Endothelial cell (in vitro differentiated cells): ENCODE results near the gene ABLIM2. TPM values are rescaled to one million over a fixed set of nuclear protein-coding genes. Genes with fewer than 3 reads are reported as not detected.

Experiments used
- DNase-seq: peaks from one replicate; pipeline ENCODE4 v3.0.0; 2021; ENCODE audit warnings: low spot score
- H3K27ac Mint-ChIP-seq: one replicate; pipeline ENCODE4 v1.8.0; 2021; ENCODE audit warnings: mixed read lengths, inconsistent platforms; ENCODE audit not compliant: unreplicated experiment
- H3K27me3 Mint-ChIP-seq: one replicate; pipeline ENCODE4 v1.8.0; 2021; ENCODE audit warnings: mild to moderate bottlenecking, moderate library complexity, mixed read lengths, inconsistent platforms; ENCODE audit not compliant: unreplicated experiment
- H3K36me3 Mint-ChIP-seq: one replicate; pipeline ENCODE4 v1.8.0; 2021; ENCODE audit warnings: mild to moderate bottlenecking, low read depth, mixed read lengths, inconsistent platforms; ENCODE audit not compliant: unreplicated experiment
- H3K4me1 Mint-ChIP-seq: one replicate; pipeline ENCODE4 v1.8.0; 2021; ENCODE audit warnings: mild to moderate bottlenecking, mixed read lengths, inconsistent platforms; ENCODE audit not compliant: unreplicated experiment
- H3K4me3 Mint-ChIP-seq: one replicate; pipeline ENCODE4 v1.8.0; 2021; ENCODE audit warnings: mild to moderate bottlenecking, mixed read lengths, inconsistent platforms; ENCODE audit not compliant: unreplicated experiment
- H3K9me3 Mint-ChIP-seq: one replicate; pipeline ENCODE4 v1.8.0; 2021; ENCODE audit warnings: mixed read lengths, inconsistent platforms; ENCODE audit not compliant: unreplicated experiment
- total RNA-seq: library from RNA; stranded (reverse); fragmentation: NEBNext Ultra II Directional; extraction: Animal tissue kit (Norgen Biotek cat#: 25700); gene quantifications from one replicate; pipeline ENCODE4 v1.2.1, GENCODE V29; 2021; ENCODE audit not compliant: unreplicated experiment
- TF ChIP-seq, protein P1 (sequence below): fragments of 200-600 bp; sonication (generic); IDR thresholded peaks from one replicate; pipeline ENCODE4 v1.5.0; 2021; ENCODE audit warnings: antibody characterized with exemption; ENCODE audit not compliant: unreplicated experiment

The ABLIM2 gene
- total RNA-seq, 1 donor from 2014 or later = 0.74 TPM

DNA sequence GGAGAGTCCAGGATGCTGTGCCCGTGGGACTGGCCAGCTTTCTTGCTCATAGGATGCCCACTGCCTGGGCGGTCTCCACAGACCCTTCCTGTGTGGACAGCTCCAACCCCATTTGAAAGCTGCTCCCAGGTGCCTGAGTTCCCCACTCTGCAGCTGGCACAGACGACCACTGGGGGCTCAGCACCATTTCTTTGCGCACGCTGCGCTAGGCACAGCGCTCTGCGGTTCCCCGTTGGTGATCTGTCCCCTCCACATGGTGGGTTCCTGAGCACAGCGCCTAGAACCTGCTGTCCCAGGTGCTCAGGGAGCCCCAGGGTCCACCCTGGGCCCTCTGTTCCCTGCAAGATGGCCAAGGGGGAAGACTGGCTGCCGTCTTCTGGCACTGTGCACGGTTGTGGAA, 173.5 kb downstream of the ABLIM2 start:
- H3K4me3 Mint-ChIP-seq = no peak overlapping the region
- no peak overlapping the region for H3K27ac Mint-ChIP-seq
- DNase-seq = no peak
- peaks cover 8% of the 10 kb centered on the region for H3K27me3 Mint-ChIP-seq
- TF ChIP-seq, protein P1, sequence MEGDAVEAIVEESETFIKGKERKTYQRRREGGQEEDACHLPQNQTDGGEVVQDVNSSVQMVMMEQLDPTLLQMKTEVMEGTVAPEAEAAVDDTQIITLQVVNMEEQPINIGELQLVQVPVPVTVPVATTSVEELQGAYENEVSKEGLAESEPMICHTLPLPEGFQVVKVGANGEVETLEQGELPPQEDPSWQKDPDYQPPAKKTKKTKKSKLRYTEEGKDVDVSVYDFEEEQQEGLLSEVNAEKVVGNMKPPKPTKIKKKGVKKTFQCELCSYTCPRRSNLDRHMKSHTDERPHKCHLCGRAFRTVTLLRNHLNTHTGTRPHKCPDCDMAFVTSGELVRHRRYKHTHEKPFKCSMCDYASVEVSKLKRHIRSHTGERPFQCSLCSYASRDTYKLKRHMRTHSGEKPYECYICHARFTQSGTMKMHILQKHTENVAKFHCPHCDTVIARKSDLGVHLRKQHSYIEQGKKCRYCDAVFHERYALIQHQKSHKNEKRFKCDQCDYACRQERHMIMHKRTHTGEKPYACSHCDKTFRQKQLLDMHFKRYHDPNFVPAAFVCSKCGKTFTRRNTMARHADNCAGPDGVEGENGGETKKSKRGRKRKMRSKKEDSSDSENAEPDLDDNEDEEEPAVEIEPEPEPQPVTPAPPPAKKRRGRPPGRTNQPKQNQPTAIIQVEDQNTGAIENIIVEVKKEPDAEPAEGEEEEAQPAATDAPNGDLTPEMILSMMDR = no peak
- no peaks in the 10 kb centered on the region for H3K36me3 Mint-ChIP-seq
- peaks cover 13% of the 10 kb centered on the region for H3K4me1 Mint-ChIP-seq
- no peaks in the 10 kb centered on the region for H3K9me3 Mint-ChIP-seq

DNA sequence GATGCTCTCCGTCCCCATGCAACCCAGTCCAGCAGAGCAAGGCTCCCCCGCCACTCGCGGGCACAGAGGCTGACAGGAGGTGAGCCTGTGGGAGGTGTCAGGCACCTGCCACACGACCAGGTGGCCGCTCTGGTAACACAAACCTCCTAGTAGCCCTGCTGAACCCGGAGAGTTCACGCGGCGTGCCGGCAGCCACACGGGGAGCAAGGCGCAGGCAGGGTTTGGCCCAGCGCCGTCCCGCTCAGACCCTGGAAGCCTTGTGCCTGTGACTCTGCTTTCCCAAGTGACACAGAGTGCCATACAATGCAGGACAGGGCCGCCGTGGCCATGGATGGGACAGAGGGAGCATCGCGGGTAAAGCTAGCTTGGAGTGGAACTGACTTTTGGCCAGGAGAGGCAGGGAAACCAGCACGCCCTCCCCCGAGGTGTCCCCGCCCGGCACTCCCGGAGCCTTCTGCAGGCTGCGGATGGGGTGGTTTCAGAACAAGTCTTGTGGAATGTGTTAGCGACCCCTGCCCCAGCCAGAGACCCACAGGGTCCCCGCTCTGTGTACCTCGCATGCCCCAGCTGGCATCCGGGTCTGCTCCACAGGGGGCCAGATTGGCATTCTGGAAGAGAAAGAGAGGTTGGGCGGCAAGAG, 174.2 kb downstream of the ABLIM2 start:
- Mint-ChIP-seq H3K27me3 (peaks cover 8% of the 10 kb centered on the region), H3K27ac (no peak overlapping the region), H3K4me1 (peaks cover 13% of the 10 kb centered on the region), H3K36me3 (no peaks in the 10 kb centered on the region), H3K4me3 (no peak overlapping the region), H3K9me3 (no peaks in the 10 kb centered on the region)
- no peak for DNase-seq
- TF ChIP-seq, protein P1 = no peak

- TF ChIP-seq, protein P1 = no peak
- peaks cover 8% of the 10 kb centered on the region for H3K27me3 Mint-ChIP-seq
- H3K36me3 Mint-ChIP-seq = no peaks in the 10 kb centered on the region
- H3K4me3 Mint-ChIP-seq = no peak overlapping the region
- H3K4me1 Mint-ChIP-seq = peaks cover 13% of the 10 kb centered on the region
- H3K27ac Mint-ChIP-seq = no peak overlapping the region
- no peaks in the 10 kb centered on the region for H3K9me3 Mint-ChIP-seq
- no peak for DNase-seq
Measured at GRCh38 chr4:7983296-7983695, 175.3 kb downstream of the ABLIM2 start.

GRCh38 chr4:7981738-7982394, 176.7 kb downstream of the ABLIM2 start:
- Mint-ChIP-seq H3K36me3 (no peaks in the 10 kb centered on the region), H3K27ac (no peak overlapping the region), H3K4me3 (no peak overlapping the region), H3K27me3 (peaks cover 4% of the 10 kb centered on the region), H3K9me3 (no peaks in the 10 kb centered on the region), H3K4me1 (peaks cover 13% of the 10 kb centered on the region)
- no peak for DNase-seq
- TF ChIP-seq, protein P1 = no peak

DNA sequence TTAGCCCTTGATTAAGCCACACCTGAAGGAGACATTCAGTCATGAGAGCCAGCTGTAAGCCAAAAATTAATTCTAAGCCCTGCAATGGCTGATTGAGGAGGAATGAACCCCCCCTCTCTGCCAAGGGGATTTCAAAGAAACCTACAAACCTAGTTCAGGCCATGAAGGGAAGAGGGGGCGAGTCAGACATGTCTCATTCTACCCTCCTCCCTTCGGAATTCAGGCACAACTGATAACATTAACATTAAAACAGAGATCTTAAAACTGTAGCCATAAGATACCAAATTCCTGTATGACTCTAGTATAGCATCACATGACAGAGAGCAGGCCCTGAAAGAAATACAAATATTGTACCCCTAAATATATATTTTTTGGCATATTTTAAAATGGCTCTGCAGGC, 178.6 kb downstream of the ABLIM2 start:
- no peaks in the 10 kb centered on the region for H3K4me1 Mint-ChIP-seq
- H3K4me3 Mint-ChIP-seq = no peak overlapping the region
- no peaks in the 10 kb centered on the region for H3K9me3 Mint-ChIP-seq
- no peaks in the 10 kb centered on the region for H3K36me3 Mint-ChIP-seq
- no peak for DNase-seq
- TF ChIP-seq, protein P1 = no peak
- H3K27me3 Mint-ChIP-seq = peaks cover 4% of the 10 kb centered on the region
- no peak overlapping the region for H3K27ac Mint-ChIP-seq
